GM10847 (cell line): ENCODE measurements around the gene APEH.

ENCODE experiments used
- POLR2A ChIP-seq: IDR thresholded peaks from 2 replicates; pipeline ENCODE4 v1.6.1; 2011; ENCODE audit not compliant: insufficient read length; ENCODE audit errors: extremely low read depth

The APEH gene

DNA sequence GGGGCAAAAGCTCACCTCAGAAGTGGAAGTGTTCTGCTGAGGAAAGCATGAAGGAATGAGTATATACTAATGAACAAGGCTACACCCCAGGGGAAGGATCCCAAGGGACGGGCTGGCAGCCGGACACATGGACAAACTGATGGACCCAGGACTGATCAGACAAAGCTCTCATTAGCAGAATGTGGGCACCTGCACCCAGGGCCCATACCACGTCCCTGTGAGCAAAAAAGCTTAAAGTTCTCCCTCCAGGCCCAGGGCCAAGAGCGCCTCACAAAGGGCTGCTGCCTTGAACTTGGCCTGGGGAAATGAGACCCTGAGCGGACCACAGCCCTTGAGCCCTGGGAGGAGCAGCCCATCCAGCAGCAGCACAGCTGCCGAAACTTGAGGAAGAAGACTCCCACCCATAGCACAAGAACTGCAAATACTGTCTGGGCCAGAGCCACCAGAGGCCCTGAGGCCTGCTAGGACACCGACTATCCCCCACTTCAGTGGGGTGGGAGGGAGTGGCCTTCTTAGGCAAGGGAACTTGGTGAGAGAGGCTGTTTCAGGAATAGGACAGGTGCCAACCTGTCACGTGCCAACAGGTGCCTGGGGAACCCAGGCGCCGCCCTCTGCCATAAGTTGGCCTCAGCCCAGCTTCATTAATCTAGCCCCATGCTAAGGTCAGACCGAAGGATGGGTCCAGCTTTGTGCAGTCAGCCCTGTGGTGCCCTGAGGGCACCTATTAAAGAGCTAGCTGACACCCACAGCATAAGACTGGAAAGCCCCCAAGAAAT is 51.9 kb downstream of the APEH start:
- no peak for TF ChIP-seq POLR2A

DNA sequence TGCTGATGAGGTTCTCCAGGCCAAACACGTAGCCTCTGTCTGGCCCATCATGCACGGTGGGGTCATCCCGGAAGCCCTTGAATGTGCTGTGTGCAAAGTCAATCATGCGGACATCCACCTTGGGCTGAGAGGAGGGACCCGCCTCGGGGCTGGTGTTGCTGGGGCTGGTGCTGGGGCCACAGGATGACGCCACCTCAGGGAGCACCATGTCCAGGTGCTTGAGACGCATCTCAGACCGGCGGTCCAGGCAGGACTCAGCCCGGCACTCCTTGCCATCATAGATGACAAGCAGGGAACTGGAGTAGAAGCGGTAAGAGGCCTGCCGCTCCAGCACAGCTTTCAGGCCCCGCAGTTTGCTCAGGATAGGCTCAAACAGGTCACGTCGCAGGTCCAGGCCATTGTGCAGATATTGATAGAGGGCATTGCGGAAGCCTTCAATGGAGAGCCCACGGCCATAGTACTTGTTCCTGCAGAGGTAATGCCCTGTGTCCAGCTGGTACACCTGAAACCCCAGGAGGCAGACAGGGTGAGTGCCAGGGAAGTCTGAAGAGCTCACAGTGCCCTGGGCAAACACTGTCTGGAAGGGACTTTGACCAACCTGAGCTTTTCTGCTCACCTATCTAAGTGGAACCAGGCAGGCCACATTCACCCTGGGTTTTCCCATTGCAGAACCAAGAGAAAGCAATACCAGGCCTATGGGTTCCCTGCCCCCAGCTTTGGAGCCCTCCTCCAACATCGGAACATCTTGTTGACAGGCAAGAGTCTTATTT is 53.2 kb downstream of the APEH start:
- no peak for TF ChIP-seq POLR2A

DNA sequence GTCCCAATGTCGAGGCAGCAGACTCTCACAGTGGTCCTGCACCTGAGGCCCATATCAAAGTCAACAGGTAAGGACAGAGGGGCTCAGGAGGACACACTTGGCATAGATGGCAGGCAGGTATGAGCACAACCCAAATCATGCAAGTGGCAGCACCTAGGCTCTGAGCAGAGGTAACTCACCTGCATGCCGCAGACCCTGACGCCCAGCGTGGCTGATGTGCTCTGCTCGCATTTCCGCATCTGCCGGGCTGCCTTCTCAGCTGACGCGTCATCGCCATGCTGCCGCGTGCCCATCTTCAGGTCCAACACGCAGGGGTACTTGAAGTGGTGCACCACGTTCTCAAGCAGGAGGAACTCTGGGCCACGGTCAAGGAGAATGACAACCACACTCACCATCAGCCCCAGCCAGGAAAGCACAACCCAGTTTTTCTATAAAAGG is 53.8 kb downstream of the APEH start:
- TF ChIP-seq POLR2A, result no peak

DNA sequence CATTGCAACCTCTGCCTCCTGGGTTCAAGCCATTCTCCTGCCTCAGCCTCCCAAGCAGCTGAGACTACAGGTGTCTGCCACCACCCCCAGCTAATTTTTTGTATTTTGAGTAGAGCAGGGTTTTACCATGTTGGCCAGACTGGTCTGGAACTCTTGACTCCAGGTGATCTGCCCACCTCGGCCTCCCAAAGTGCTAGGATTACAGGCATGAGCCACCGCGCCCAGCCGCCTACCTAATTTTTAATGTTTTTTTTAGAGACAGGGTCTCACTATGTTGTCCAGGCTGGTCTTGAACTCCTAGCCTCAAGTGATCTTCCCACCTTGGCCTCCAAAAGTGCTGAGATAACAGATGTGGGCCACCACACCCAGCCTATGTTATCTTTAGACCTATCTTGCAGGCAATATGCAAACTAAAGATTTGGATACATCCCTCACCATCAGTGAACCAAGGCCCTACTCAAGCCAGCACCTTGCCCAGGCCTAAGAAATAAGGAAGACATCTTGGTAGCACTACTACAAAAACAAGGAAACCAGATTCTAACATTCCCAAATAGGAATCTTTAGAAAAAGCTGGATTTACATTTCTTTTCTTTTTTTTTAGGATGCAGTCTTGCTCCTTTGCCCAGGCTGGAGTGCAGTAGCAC is 55.9 kb downstream of the APEH start:
- no peak for TF ChIP-seq POLR2A

DNA sequence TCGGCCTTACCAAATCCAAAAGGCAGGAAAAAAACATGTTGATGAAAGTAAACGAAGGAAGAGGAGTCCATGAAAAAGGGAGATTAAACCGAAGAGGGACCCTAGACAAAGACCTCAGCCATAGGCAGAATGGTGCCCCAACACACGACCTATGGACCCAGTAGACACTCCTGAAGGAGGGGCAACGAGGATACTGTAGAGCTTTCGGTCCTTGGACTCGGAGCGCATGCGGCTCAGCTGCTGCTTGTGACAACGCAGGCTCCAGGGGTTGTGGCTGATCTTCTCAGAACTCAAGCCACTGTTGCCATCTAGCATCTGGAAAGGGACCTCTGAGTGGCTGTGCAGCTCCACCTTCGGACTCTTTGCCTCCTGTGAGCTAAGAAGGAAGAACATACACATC is 58.4 kb downstream of the APEH start:
- TF ChIP-seq POLR2A, result no peak

DNA sequence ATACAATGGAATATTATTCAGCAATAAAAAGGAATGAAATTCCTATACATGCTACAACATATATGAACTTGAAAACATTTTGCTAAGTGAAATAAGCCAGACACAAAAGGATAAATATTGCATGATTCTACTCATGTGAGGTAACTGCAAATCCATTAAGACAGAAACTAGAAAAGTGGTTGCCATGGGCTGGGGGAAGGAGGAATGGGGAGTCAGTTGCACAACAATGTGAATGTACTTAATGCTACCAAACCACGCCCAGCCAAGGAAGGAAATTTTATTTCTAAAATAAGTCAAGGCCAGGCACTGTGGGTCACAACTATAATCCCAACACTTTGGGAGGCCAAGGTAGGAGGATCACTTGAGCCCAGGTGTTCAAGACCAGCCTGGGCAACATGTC is 59.4 kb downstream of the APEH start:
- no peak for TF ChIP-seq POLR2A
